ENCODE data around the gene CSTF1.
A peak's percentile ranks its signal among the peaks of the same experiment; 100 is the strongest.

CSTF1 gene

GRCh38 chr20:56428881-56429280 is 36.4 kb downstream of the CSTF1 start:
- H3K27ac ChIP-seq (replicated peaks; ENCODE audit: low read length): no peak overlapping the region
- no peaks in the 10 kb centered on the region for H3K9me3 ChIP-seq (replicated peaks in 1 of 2; ENCODE audit: control insufficient read depth in 2 of 2, insufficient read depth in 1 of 2, low read depth in 1 of 2, low read length in 2 of 2)
- H2BK120ac ChIP-seq (ENCODE audit: low read depth, low read length): no peak overlapping the region
- no peak overlapping the region for H2BK15ac ChIP-seq (ENCODE audit: low read length)
- H4K8ac ChIP-seq (ENCODE audit: low read depth, low read length): no peak overlapping the region
- H3K14ac ChIP-seq (ENCODE audit: low read length): no peak overlapping the region
- whole genome bisulfite sequencing, 2 donors (ENCODE audit: extremely low coverage in 2 of 2, insufficient read length in 2 of 2, insufficient replicate concordance in 1 of 2): no CpG with 5 or more reads among the region's 8 CpGs
- H3K4me3 ChIP-seq (ENCODE audit: low read length in 2 of 2): no peak overlapping the region
- H2AFZ ChIP-seq (ENCODE audit: low read length): peak overlapping the region; percentile 51
- no peak for DNase-seq (ENCODE audit: low spot score)
- no peak overlapping the region for H3K4me2 ChIP-seq (ENCODE audit: insufficient read depth, low read length, poor library complexity, severe bottlenecking)
- no peaks in the 10 kb centered on the region for H3K27me3 ChIP-seq (ENCODE audit: control insufficient read depth in 3 of 3, insufficient read depth in 3 of 3, low read depth in 1 of 3, low read length in 3 of 3)
- no peaks in the 10 kb centered on the region for H3K79me1 ChIP-seq (ENCODE audit: low read depth, low read length)
- no peak overlapping the region for H2BK5ac ChIP-seq (ENCODE audit: low read length)
- H4K91ac ChIP-seq (ENCODE audit: low read depth, low read length, poor library complexity): no peak overlapping the region
- H2AK5ac ChIP-seq (ENCODE audit: low read depth, low read length): peak overlapping the region; percentile 13
- H2BK12ac ChIP-seq (ENCODE audit: low read length): no peak overlapping the region
- H3K9ac ChIP-seq (ENCODE audit: low read depth, low read length, poor library complexity): peak overlapping the region; percentile 67
- no peak overlapping the region for H3K4ac ChIP-seq (ENCODE audit: low read length)
- no peaks in the 10 kb centered on the region for H3K36me3 ChIP-seq (replicated peaks in 1 of 2; ENCODE audit: control insufficient read depth in 2 of 2, insufficient read depth in 2 of 2, low read length in 2 of 2)
- no peaks in the 10 kb centered on the region for H3K4me1 ChIP-seq (ENCODE audit: control insufficient read depth in 2 of 2, insufficient read depth in 1 of 2, low read depth in 1 of 2, low read length in 2 of 2)
- no peak overlapping the region for H3K18ac ChIP-seq (ENCODE audit: low read length)
- no peak overlapping the region for H3K23ac ChIP-seq (ENCODE audit: low read depth, low read length, poor library complexity)

- peak overlapping the region; percentile 51 for H2AFZ ChIP-seq (ENCODE audit: low read length)
- H4K8ac ChIP-seq (ENCODE audit: low read depth, low read length): no peak overlapping the region
- no peak overlapping the region for H4K91ac ChIP-seq (ENCODE audit: low read depth, low read length, poor library complexity)
- H3K27me3 ChIP-seq (ENCODE audit: control insufficient read depth in 3 of 3, insufficient read depth in 3 of 3, low read depth in 1 of 3, low read length in 3 of 3): no peaks in the 10 kb centered on the region
- H3K36me3 ChIP-seq (replicated peaks in 1 of 2; ENCODE audit: control insufficient read depth in 2 of 2, insufficient read depth in 2 of 2, low read length in 2 of 2): no peaks in the 10 kb centered on the region
- no peaks in the 10 kb centered on the region for H3K4me1 ChIP-seq (ENCODE audit: control insufficient read depth in 2 of 2, insufficient read depth in 1 of 2, low read depth in 1 of 2, low read length in 2 of 2)
- no peak overlapping the region for H2BK15ac ChIP-seq (ENCODE audit: low read length)
- H3K23ac ChIP-seq (ENCODE audit: low read depth, low read length, poor library complexity): no peak overlapping the region
- whole genome bisulfite sequencing, 2 donors (ENCODE audit: extremely low coverage in 2 of 2, insufficient read length in 2 of 2, insufficient replicate concordance in 1 of 2): 100% methylated on average over 4 of the region's 6 CpGs; no CpG with 5 or more reads in 1 of the 2 donors
- H2BK120ac ChIP-seq (ENCODE audit: low read depth, low read length): no peak overlapping the region
- H3K4me3 ChIP-seq (ENCODE audit: low read length in 2 of 2): no peak overlapping the region
- H2BK5ac ChIP-seq (ENCODE audit: low read length): no peak overlapping the region
- DNase-seq (ENCODE audit: low spot score): no peak
- H3K14ac ChIP-seq (ENCODE audit: low read length): no peak overlapping the region
- no peaks in the 10 kb centered on the region for H3K9me3 ChIP-seq (replicated peaks in 1 of 2; ENCODE audit: control insufficient read depth in 2 of 2, insufficient read depth in 1 of 2, low read depth in 1 of 2, low read length in 2 of 2)
- no peak overlapping the region for H3K18ac ChIP-seq (ENCODE audit: low read length)
- no peak overlapping the region for H3K27ac ChIP-seq (replicated peaks; ENCODE audit: low read length)
- no peak overlapping the region for H2BK12ac ChIP-seq (ENCODE audit: low read length)
- no peak overlapping the region for H3K9ac ChIP-seq (ENCODE audit: low read depth, low read length, poor library complexity)
- no peaks in the 10 kb centered on the region for H3K79me1 ChIP-seq (ENCODE audit: low read depth, low read length)
- H2AK5ac ChIP-seq (ENCODE audit: low read depth, low read length): no peak overlapping the region
- no peak overlapping the region for H3K4ac ChIP-seq (ENCODE audit: low read length)
- H3K4me2 ChIP-seq (ENCODE audit: insufficient read depth, low read length, poor library complexity, severe bottlenecking): no peak overlapping the region
Observed at GRCh38 chr20:56429502-56429901, 37.1 kb downstream of the CSTF1 start.

- no peak for DNase-seq (ENCODE audit: low spot score)
- H2BK5ac ChIP-seq (ENCODE audit: low read length): no peak overlapping the region
- no peak overlapping the region for H4K8ac ChIP-seq (ENCODE audit: low read depth, low read length)
- H2BK12ac ChIP-seq (ENCODE audit: low read length): no peak overlapping the region
- no peaks in the 10 kb centered on the region for H3K79me1 ChIP-seq (ENCODE audit: low read depth, low read length)
- H2AFZ ChIP-seq (ENCODE audit: low read length): peak overlapping the region; percentile 19
- no peak overlapping the region for H3K4me3 ChIP-seq (ENCODE audit: low read length in 2 of 2)
- no peaks in the 10 kb centered on the region for H3K4me1 ChIP-seq (ENCODE audit: control insufficient read depth in 2 of 2, insufficient read depth in 1 of 2, low read depth in 1 of 2, low read length in 2 of 2)
- H3K9ac ChIP-seq (ENCODE audit: low read depth, low read length, poor library complexity): no peak overlapping the region
- WGBS, 2 donors (ENCODE audit: extremely low coverage in 2 of 2, insufficient read length in 2 of 2, insufficient replicate concordance in 1 of 2): no CpG with 5 or more reads among the region's 4 CpGs
- H3K4me2 ChIP-seq (ENCODE audit: insufficient read depth, low read length, poor library complexity, severe bottlenecking): no peak overlapping the region
- H2AK5ac ChIP-seq (ENCODE audit: low read depth, low read length): no peak overlapping the region
- no peak overlapping the region for H3K18ac ChIP-seq (ENCODE audit: low read length)
- H3K23ac ChIP-seq (ENCODE audit: low read depth, low read length, poor library complexity): no peak overlapping the region
- no peak overlapping the region for H2BK120ac ChIP-seq (ENCODE audit: low read depth, low read length)
- H3K27ac ChIP-seq (replicated peaks; ENCODE audit: low read length): no peak overlapping the region
- H3K27me3 ChIP-seq (ENCODE audit: control insufficient read depth in 3 of 3, insufficient read depth in 3 of 3, low read depth in 1 of 3, low read length in 3 of 3): no peaks in the 10 kb centered on the region
- no peak overlapping the region for H2BK15ac ChIP-seq (ENCODE audit: low read length)
- no peak overlapping the region for H4K91ac ChIP-seq (ENCODE audit: low read depth, low read length, poor library complexity)
- no peak overlapping the region for H3K4ac ChIP-seq (ENCODE audit: low read length)
- no peak overlapping the region for H3K14ac ChIP-seq (ENCODE audit: low read length)
- no peaks in the 10 kb centered on the region for H3K9me3 ChIP-seq (replicated peaks in 1 of 2; ENCODE audit: control insufficient read depth in 2 of 2, insufficient read depth in 1 of 2, low read depth in 1 of 2, low read length in 2 of 2)
- H3K36me3 ChIP-seq (replicated peaks in 1 of 2; ENCODE audit: control insufficient read depth in 2 of 2, insufficient read depth in 2 of 2, low read length in 2 of 2): no peaks in the 10 kb centered on the region
Observed at GRCh38 chr20:56429941-56430340, 37.5 kb downstream of the CSTF1 start.

GRCh38 chr20:56430461-56430860 is 38.0 kb downstream of the CSTF1 start:
- Histone ChIP-seq H3K4me2 (ENCODE audit: insufficient read depth, low read length, poor library complexity, severe bottlenecking) (no peak overlapping the region), H3K4me3 (ENCODE audit: low read length in 2 of 2) (no peak overlapping the region), H3K27me3 (ENCODE audit: control insufficient read depth in 3 of 3, insufficient read depth in 3 of 3, low read depth in 1 of 3, low read length in 3 of 3) (no peaks in the 10 kb centered on the region), H2BK5ac (ENCODE audit: low read length) (no peak overlapping the region), H3K4ac (ENCODE audit: low read length) (no peak overlapping the region), H3K23ac (ENCODE audit: low read depth, low read length, poor library complexity) (no peak overlapping the region), H2BK15ac (ENCODE audit: low read length) (no peak overlapping the region), H2BK120ac (ENCODE audit: low read depth, low read length) (no peak overlapping the region), H3K14ac (ENCODE audit: low read length) (no peak overlapping the region), H2BK12ac (ENCODE audit: low read length) (no peak overlapping the region), H3K27ac (replicated peaks; ENCODE audit: low read length) (no peak overlapping the region), H2AK5ac (ENCODE audit: low read depth, low read length) (no peak overlapping the region), H3K79me1 (ENCODE audit: low read depth, low read length) (no peaks in the 10 kb centered on the region), H3K36me3 (replicated peaks in 1 of 2; ENCODE audit: control insufficient read depth in 2 of 2, insufficient read depth in 2 of 2, low read length in 2 of 2) (no peaks in the 10 kb centered on the region), H3K18ac (ENCODE audit: low read length) (no peak overlapping the region), H4K8ac (ENCODE audit: low read depth, low read length) (no peak overlapping the region), H2AFZ (ENCODE audit: low read length) (no peak overlapping the region), H4K91ac (ENCODE audit: low read depth, low read length, poor library complexity) (no peak overlapping the region), H3K9me3 (replicated peaks in 1 of 2; ENCODE audit: control insufficient read depth in 2 of 2, insufficient read depth in 1 of 2, low read depth in 1 of 2, low read length in 2 of 2) (no peaks in the 10 kb centered on the region), H3K9ac (ENCODE audit: low read depth, low read length, poor library complexity) (no peak overlapping the region), H3K4me1 (ENCODE audit: control insufficient read depth in 2 of 2, insufficient read depth in 1 of 2, low read depth in 1 of 2, low read length in 2 of 2) (no peaks in the 10 kb centered on the region)
- no CpG with 5 or more reads among the region's 4 CpGs for WGBS, 2 donors (ENCODE audit: extremely low coverage in 2 of 2, insufficient read length in 2 of 2, insufficient replicate concordance in 1 of 2)
- no peak for DNase-seq (ENCODE audit: low spot score)

Measured in neuronal stem cell (in vitro differentiated cells).